Ovary (tissue), 3 donors: ENCODE results near the gene RHOJ.

Experiments used
- CTCF ChIP-seq, 3 donors: fragments of 450-650 bp in 2 of 3; fragments of 200-600 bp in 1 of 3; IDR thresholded peaks; one replicate each; pipeline versions ENCODE4 v1.5.1 to v1.8.0; 2016 to 2022; ENCODE audit warnings: antibody characterized with exemption in 3 of 3, mild to moderate bottlenecking in 1 of 3
- EP300 ChIP-seq: sonication (generic); formaldehyde crosslinking; IDR thresholded peaks from one replicate; pipeline ENCODE4 v1.6.1; 2017; ENCODE audit warnings: antibody characterized with exemption
- POLR2A ChIP-seq: fragments of 450-650 bp; IDR thresholded peaks from one replicate; pipeline ENCODE4 v1.6.1; 2017; ENCODE audit warnings: antibody characterized with exemption, mild to moderate bottlenecking, moderate library complexity
- donor health status: DM: no; HTN: no; CAD: no.

DNA sequence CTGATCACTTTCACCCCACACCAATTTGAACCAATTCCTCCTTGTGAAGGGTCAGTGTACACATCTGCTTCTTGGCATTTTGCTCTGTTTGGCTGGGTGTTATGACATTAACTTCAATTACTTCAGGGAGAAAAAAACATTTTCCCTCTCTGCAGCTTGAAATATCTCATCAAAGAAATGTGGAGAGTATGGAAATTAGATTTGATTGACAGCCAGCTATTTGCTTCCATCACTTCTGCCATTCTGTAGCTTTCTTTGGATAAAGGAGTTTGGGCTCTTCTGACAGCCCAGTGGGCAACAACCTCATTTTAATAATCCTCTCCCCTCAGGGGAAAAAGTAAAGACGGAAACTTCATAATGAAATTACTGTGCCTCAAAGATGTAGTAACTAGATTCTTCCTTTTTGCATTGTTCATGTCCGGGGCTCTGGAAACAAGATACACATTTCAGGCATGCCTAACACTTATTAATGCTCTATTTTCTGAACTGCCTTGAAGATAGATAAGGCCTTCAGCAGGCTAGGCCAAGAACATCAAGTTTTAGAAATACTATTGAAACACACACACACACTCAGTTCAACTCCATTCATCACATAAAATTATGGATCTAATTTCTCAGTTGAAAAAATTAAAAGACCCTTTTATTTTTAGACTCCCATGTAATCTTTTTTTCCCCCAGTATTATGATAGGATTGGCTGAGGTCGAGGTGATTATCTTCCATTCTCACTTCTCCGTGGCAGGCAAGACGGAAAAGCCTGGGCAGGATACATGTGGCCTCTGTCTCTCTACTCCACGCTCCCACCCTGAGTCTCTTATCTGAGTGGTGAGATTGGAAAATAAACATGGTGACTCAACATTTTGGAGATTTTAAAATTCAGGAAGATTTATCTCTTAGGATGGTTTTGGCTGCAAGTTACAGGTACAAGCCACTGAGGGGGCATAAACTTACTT lies 124.8 kb downstream of the RHOJ start:
- TF ChIP-seq CTCF (IDR thresholded peaks at IDR 0.05) (no peak), EP300 (no peak), POLR2A (no peak)
